Mesodermal cell (in vitro differentiated cells): ENCODE data around the gene RUFY2.

Experiments used
- H3K27ac ChIP-seq: 2 replicates; pipeline ENCODE4 v1.7.0; 2013; ENCODE audit warnings: mild to moderate bottlenecking, low read depth, low read length, moderate library complexity; ENCODE audit not compliant: severe bottlenecking
- H3K36me3 ChIP-seq: 2 replicates; pipeline ENCODE4 v1.7.1; 2013; ENCODE audit warnings: mild to moderate bottlenecking, low read length, moderate library complexity; ENCODE audit not compliant: control insufficient read depth, insufficient read depth
- H3K4me1 ChIP-seq: one replicate; pipeline ENCODE4 v1.7.1; 2013; ENCODE audit warnings: mild to moderate bottlenecking, low read length; ENCODE audit not compliant: insufficient read depth, control insufficient read depth, poor library complexity, severe bottlenecking
- H3K4me3 ChIP-seq: 2 replicates; pipeline ENCODE4 v1.7.0; 2013; ENCODE audit warnings: low read length, control low read depth, mild to moderate bottlenecking; ENCODE audit not compliant: insufficient read depth, poor library complexity, severe bottlenecking; ENCODE audit errors: extremely low read depth
- H3K9me3 ChIP-seq: 2 replicates; pipeline ENCODE4 v1.7.1; 2013; ENCODE audit warnings: mild to moderate bottlenecking, low read length, moderate library complexity; ENCODE audit not compliant: control insufficient read depth
- WGBS, 2 experiments: methylation state at CpG; one replicate each; pipeline ENCODE4 v1.1.5; 2013; ENCODE audit warnings: missing lambda C conversion rate in 2 of 2; ENCODE audit not compliant: insufficient coverage in 2 of 2; 5-methylcytosine and 5-hydroxymethylcytosine counted together

Gene RUFY2

DNA sequence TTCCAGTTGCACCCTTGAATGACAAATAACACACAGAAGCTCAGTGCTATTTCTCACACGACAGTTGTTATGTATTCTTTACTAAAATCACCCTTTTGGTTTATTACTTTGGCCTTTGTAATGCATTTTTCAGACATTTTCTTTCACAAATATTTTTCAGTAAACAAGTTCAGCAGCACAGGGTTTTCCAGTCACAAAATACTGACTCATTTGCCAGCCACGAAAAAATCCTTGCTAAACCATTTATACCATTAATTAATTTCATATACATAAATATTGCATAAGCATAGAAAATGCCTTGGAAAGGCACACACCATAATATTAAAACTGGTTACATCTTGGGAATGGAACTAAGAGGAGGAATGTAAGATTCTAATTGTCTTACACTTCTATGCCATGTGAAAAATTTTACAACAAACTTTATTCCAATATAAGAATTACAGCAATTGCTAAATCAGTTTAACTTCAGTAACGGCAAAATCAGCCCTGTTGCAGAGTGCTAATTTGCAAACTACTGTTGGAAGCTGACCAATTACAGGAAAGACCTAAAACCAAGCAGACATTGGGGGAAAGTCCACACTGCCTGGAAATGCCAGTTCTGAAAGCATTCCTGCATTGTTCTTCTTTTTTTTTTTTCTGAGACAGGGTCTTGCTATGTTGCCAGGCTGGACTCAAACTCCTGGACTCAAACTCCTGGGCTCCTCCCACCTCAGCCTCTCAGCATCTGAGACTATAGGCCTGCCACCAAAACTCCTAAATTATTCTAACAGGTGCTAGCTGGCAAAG lies 42.8 kb downstream of the RUFY2 start:
- H3K4me3 ChIP-seq: no peak overlapping the region
- H3K4me1 ChIP-seq: no peaks in the 10 kb centered on the region
- H3K27ac ChIP-seq: no peak overlapping the region
- 80 to 100% methylated on average over 2 of the region's 3 CpGs for WGBS, 2 experiments
- H3K36me3 ChIP-seq: peaks cover 80% of the 10 kb centered on the region
- H3K9me3 ChIP-seq: no peaks in the 10 kb centered on the region

DNA sequence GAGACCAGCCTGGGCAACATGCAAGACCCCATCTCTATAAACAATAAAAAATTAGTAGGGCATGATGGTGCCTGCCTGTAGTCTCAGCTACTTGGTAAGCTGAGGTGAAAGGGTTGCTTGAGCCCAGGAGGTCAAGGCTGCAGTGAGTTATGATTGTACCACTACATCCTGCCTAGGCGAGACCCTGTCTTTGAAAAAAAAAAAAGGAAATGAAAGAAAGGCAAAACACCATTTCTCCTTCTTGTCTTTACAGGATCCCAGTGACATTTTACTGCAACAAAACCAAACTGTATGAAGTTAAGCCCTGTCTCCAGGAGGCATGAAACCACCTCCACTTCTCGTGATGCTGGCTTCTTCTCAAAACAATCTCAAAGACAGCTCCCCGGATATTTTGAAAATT lies 44.5 kb downstream of the RUFY2 start:
- H3K4me1 ChIP-seq: no peaks in the 10 kb centered on the region
- no peak overlapping the region for H3K27ac ChIP-seq
- 100% methylated on average over 1 of the region's 3 CpGs; no CpG with 5 or more reads in 1 of the 2 experiments for WGBS, 2 experiments
- H3K36me3 ChIP-seq: peaks cover 73% of the 10 kb centered on the region
- no peaks in the 10 kb centered on the region for H3K9me3 ChIP-seq
- H3K4me3 ChIP-seq: no peak overlapping the region

DNA sequence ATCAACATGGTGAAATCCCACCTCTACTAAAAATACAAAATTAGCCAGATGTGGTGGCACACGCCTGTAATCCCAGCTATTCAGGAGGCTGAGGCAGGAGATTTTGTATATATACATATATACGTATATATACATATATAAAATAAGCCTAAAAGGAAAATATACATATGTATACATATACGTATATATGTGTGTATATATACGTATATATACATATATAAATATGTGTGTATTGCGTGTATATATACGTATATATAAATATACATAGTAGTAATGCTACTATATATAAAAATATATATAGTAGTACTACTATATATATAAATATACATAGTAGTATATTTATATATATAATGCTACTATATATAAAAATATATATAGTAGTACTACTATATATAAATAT lies 47.9 kb downstream of the RUFY2 start:
- H3K27ac ChIP-seq: no peak overlapping the region
- peaks cover 80% of the 10 kb centered on the region for H3K36me3 ChIP-seq
- no peaks in the 10 kb centered on the region for H3K9me3 ChIP-seq
- H3K4me1 ChIP-seq: no peaks in the 10 kb centered on the region
- WGBS, 2 experiments: no CpG with 5 or more reads among the region's 6 CpGs
- no peak overlapping the region for H3K4me3 ChIP-seq

DNA sequence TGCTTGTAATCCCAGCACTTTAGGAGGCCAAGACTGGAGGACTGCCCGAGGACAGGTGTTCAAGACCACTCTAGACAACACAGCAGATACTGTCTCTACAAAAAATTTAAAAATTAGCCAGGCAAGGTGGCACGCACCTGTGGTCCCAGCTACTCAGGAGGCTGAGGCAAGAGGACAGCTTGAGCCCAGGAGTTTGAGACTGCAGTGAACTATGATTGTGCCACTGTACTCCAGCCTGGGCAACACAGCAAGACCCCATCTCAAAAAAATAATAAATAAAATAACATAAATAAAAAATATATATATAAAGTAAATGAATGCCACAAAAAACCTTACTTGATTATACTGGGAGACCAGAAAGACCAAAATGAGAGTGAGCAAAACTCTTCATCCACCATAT lies 53.5 kb downstream of the RUFY2 start:
- WGBS, 2 experiments: 82 to 88% methylated on average over 1 to 2 of the region's 2 CpGs
- H3K27ac ChIP-seq: no peak overlapping the region
- H3K4me3 ChIP-seq: no peak overlapping the region
- H3K4me1 ChIP-seq: no peaks in the 10 kb centered on the region
- no peaks in the 10 kb centered on the region for H3K9me3 ChIP-seq
- H3K36me3 ChIP-seq: peaks cover 73% of the 10 kb centered on the region

DNA sequence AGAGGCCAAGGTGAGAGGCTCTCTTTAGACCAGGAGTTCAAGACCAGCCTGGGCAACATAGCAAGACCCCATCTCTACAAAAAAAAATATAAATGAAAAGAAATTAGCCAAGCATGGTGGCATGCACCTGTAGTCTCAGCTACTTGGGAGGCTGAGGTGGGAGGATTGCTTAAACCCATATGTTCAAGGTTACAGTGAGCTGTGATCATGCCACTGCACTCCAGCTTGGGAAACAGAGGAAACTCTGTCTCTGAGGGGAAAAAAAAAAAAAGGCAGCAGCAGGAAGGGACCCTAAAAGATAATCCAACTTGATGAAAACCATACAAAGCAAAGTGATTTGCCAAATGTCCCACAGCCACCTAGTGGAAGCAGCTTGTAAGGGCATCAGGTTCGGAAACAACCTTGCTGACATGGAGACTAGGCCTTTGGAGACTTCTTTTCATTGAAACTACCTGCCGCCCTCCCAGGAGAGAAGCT lies 58.8 kb downstream of the RUFY2 start:
- no peak overlapping the region for H3K27ac ChIP-seq
- H3K4me1 ChIP-seq: no peaks in the 10 kb centered on the region
- H3K9me3 ChIP-seq: no peaks in the 10 kb centered on the region
- WGBS, 2 experiments: 32% methylated on average over 2 of the region's 2 CpGs; no CpG with 5 or more reads in 1 of the 2 experiments
- peaks cover 64% of the 10 kb centered on the region for H3K36me3 ChIP-seq
- no peak overlapping the region for H3K4me3 ChIP-seq

DNA sequence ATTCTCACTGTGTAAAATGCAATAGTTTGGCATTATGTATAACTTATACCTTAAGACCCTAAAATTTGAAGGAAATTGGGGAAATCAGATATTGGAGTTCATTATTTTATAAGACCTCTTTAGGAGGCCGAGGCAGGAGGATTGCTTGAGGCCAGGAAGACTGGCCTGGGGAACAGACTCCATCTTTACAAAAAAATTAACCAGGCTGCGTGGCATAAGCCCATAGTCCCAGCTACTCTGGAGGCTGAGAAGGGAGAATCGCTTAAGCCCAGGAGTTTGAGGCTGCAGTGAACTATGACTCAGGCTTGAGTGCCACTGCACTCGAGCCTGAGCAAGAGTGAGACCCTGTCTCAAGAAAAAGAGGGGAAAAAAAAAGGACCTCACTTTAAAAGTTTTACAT lies 60.3 kb downstream of the RUFY2 start:
- 69 to 100% methylated on average over 1 to 4 of the region's 4 CpGs for WGBS, 2 experiments
- Histone ChIP-seq H3K4me3 (no peak overlapping the region), H3K36me3 (peaks cover 65% of the 10 kb centered on the region), H3K4me1 (no peaks in the 10 kb centered on the region), H3K27ac (no peak overlapping the region), H3K9me3 (no peaks in the 10 kb centered on the region)

DNA sequence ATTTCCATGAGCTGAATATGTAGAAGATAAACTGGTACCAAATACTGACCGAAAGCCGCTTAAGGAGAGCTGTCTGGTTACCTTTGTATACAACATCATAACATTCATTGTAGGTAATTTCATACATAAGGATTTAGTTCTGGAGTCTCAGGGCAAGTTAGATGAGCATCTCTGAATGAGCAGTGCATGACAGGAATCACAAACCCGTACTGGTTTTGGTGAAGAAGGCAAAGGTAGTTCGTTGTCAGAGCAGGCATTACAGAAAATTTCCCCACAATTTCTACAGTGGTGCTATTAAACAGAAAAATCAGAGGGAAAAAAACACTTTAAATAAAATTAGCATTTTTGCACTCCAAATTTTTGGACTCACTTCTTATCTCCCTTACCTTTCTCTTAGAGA lies 61.5 kb downstream of the RUFY2 start:
- peak overlapping the region; percentile 32 for H3K27ac ChIP-seq
- H3K4me1 ChIP-seq: no peaks in the 10 kb centered on the region
- H3K9me3 ChIP-seq: no peaks in the 10 kb centered on the region
- no peak overlapping the region for H3K4me3 ChIP-seq
- H3K36me3 ChIP-seq: peaks cover 74% of the 10 kb centered on the region
- no CpG with 5 or more reads among the region's 4 CpGs for WGBS, 2 experiments

DNA sequence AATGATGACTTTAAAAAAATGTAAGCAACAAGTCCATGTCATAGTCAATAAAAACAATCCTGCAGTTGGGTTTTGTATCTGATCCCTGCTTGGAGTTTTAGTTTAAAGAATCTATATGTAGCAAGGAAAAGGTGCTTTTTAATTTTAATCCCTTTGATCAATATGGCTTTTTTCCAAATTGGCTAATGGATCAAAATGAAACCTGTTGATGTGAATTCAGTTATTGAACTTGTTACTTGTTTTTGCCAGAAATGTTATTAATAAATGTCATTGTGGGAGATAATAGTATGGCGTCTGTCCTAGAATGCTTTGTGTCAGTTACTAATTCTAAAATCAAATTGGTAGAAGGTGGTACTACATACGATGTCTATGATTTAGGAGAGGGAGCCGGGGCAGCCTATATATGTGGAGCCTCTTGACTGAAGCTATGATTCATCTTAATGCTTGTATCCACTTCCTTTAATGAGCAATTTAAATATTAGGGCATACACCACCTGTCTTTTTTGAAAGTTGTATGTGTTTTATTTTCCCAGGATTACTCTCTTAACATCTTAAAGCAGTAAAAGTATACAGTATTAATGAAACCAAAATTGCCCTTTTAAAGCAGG lies 64.1 kb downstream of the RUFY2 start:
- no peak overlapping the region for H3K27ac ChIP-seq
- peaks cover 81% of the 10 kb centered on the region for H3K36me3 ChIP-seq
- WGBS, 2 experiments: 89 to 100% methylated on average over 1 of the region's 3 CpGs
- no peaks in the 10 kb centered on the region for H3K4me1 ChIP-seq
- H3K9me3 ChIP-seq: no peaks in the 10 kb centered on the region
- H3K4me3 ChIP-seq: no peak overlapping the region

DNA sequence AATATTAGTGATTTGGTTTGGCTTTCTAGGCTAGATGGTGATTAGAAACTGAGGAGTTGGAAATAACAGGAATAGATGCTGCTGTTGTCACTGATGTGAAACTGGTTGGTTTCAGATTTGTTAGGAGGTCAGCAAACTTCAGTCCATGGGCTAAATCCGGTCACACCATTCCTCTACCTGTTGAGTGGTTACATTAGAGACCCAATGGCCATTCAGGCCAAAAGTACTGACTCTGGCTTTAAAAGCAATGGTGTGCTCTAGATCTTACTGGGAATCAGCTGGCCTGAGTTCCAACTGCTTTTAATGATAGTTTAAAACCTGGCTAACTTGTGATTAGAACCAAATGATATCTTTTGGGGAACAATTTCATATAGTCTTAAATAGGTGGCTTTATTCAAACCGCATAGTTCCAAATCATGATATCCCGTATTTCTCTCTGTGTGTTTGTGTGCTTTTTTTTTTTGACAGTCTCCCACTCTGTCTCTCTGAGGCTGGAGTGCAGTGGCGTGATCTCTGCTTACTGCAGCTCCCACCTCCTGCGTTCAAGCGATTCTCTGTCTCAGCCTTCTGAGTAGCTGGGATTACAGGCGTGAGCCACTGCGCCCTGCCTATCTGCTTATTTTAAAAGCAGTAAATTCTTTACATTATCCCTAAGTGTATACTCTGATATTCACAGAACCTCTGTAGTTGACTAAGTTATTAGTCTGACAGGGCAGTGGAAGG lies 66.6 kb downstream of the RUFY2 start:
- WGBS, 2 experiments: 100% methylated on average over 3 to 4 of the region's 8 CpGs
- Histone ChIP-seq H3K27ac (no peak overlapping the region), H3K4me1 (peaks cover 5% of the 10 kb centered on the region), H3K36me3 (peaks cover 92% of the 10 kb centered on the region), H3K4me3 (no peak overlapping the region), H3K9me3 (no peaks in the 10 kb centered on the region)

DNA sequence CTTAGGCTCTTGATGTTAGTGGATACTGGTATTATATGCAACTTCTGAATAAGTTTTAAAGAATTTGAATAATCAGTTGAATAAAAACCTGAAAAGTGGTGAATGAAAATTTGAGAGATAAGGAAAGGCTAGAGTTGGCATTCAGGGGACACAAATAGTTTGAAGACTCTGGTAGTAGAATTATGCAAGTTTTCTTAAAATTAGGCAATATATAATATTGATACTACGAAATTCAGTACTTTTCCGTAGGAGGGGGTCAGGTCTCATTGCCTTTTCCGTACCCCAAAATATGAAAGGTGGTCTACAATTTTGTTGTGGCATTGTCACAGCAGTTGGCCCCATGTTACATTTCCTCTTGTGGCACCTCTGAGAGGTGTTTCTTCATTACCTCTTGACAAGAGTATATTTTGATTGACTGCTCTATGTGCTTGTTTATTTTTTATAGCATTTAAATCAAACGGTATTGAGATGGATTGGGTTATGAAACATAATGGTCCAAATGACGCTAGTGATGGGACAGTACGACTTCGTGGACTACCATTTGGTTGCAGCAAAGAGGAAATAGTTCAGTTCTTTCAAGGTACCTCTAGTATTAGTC lies 70.2 kb downstream of the RUFY2 start:
- Histone ChIP-seq H3K4me1 (peaks cover 9% of the 10 kb centered on the region), H3K4me3 (no peak overlapping the region), H3K36me3 (peaks cover 64% of the 10 kb centered on the region), H3K27ac (no peak overlapping the region), H3K9me3 (no peaks in the 10 kb centered on the region)
- 89 to 100% methylated on average over 1 to 4 of the region's 7 CpGs for WGBS, 2 experiments
